HepG2 (cell line): ENCODE measurements around the gene S100A12. TPM values are rescaled to one million over a fixed set of nuclear protein-coding genes. Genes with fewer than 3 reads are reported as not detected.

Experiments
- RFX1 ChIP-seq: fragments of 450-650 bp; IDR thresholded peaks from 2 replicates; pipeline ENCODE4 v1.6.1; 2017
- ZBTB3 ChIP-seq: sonication (generic); formaldehyde crosslinking; IDR thresholded peaks from 2 replicates; pipeline ENCODE4 v1.4.0; 2020; ENCODE audit warnings: low read depth, mild to moderate bottlenecking, moderate library complexity, missing genetic modification reagents, borderline replicate concordance
- ZBTB40 ChIP-seq, 2 experiments: fragments of 450-650 bp in 1 of 2; sonication (generic) in 1 of 2; formaldehyde crosslinking in 1 of 2; IDR thresholded peaks; 2 replicates each; pipeline versions ENCODE4 v1.6.1 to v1.8.0; 2016 to 2022; ENCODE audit warnings: antibody characterized with exemption in 1 of 2, mild to moderate bottlenecking in 1 of 2, missing genetic modification reagents in 1 of 2
- ZNF362 ChIP-seq: sonication (generic); formaldehyde crosslinking; IDR thresholded peaks from 2 replicates; pipeline ENCODE4 v1.4.0; 2020; ENCODE audit warnings: missing genetic modification reagents, mild to moderate bottlenecking, borderline replicate concordance
- polyA plus RNA-seq, 8 experiments: library from polyadenylated mRNA; depleted of rRNA in 3 of 8; stranded (reverse) in 7 of 8; unstranded in 1 of 8; fragments of >200 nt; fragmentation: Illumina TruSeq in 4 of 8; extraction: Trizol in 4 of 8; gene quantifications; 2 replicates each; pipeline versions ENCODE4 v1.2.1 to v1.2.3, GENCODE V29; 2011 to 2016; ENCODE audit warnings: low read depth in 4 of 8, missing spikeins in 1 of 8, mixed read lengths in 1 of 8; ENCODE audit not compliant: insufficient read depth in 1 of 8
- total RNA-seq, 5 experiments: library from RNA; depleted of rRNA; stranded (reverse); fragments of >200 nt; fragmentation: Illumina TruSeq; extraction: Trizol; gene quantifications; 2 replicates each; pipeline ENCODE4 v1.2.3, GENCODE V29; 2016; ENCODE audit warnings: low read depth in 1 of 5
- TF ChIP-seq, protein P1 (sequence below): sonication (generic); formaldehyde crosslinking; IDR thresholded peaks from 2 replicates; pipeline ENCODE4 v1.8.0; 2023; ENCODE audit warnings: mild to moderate bottlenecking, missing genetic modification reagents
- TF ChIP-seq, protein P2 (sequence below): sonication (generic); formaldehyde crosslinking; IDR thresholded peaks from 2 replicates; pipeline ENCODE4 v1.4.0; 2020; ENCODE audit warnings: missing genetic modification reagents

The S100A12 gene
- total and polyA plus RNA-seq, 2 of the 13 experiments (the other 11 are each of a cell fraction or from before 2014, with no cell fraction given) = not detected

DNA sequence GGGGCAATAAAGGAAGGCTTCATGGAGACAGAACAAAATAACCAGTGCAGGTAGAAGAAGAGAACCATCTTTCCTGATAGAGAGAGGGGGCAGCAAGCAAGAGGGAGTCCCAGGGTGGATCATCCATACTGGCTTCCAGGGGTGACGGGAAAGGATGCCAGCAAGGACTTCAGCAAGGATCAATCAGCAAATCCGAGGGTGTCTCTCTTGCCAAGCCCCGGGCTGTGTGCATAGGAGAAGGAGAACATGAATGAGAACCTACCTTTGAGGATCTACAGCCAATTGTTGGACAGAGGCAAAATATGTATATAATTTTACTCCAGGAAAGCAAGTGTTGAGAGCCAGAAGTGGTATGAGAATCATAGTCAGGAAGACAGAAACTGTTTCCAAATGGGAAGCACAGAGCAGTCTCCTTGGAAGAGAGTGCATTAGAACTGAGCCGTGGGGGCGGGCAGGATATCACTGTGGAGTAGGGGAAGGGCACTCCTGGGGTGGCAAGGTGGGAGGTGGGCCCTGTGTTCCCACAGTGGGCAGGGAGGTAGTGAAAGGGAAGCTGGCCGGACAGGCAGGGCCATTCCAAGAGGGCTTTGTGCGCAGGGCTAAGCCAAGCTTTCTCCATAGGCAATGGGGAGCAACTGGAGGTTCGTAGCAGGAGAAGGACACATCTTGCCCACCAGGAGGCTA, 18.9 kb downstream of the S100A12 start (continued):
- TF ChIP-seq, protein P1, sequence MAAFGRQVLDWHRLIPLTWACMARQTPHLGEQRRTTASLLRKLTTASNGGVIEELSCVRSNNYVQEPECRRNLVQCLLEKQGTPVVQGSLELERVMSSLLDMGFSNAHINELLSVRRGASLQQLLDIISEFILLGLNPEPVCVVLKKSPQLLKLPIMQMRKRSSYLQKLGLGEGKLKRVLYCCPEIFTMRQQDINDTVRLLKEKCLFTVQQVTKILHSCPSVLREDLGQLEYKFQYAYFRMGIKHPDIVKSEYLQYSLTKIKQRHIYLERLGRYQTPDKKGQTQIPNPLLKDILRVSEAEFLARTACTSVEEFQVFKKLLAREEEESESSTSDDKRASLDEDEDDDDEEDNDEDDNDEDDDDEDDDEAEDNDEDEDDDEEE (CRISPR knock-in tag) = no peak
- TF ChIP-seq ZNF362 (CRISPR knock-in tag) = no peak
- no peak for TF ChIP-seq RFX1
- no peak for TF ChIP-seq ZBTB40 (IDR thresholded peaks at IDR 0.05)
- no peak for TF ChIP-seq ZBTB40 (CRISPR knock-in tag; IDR thresholded peaks at IDR 0.05)
- TF ChIP-seq, protein P2, sequence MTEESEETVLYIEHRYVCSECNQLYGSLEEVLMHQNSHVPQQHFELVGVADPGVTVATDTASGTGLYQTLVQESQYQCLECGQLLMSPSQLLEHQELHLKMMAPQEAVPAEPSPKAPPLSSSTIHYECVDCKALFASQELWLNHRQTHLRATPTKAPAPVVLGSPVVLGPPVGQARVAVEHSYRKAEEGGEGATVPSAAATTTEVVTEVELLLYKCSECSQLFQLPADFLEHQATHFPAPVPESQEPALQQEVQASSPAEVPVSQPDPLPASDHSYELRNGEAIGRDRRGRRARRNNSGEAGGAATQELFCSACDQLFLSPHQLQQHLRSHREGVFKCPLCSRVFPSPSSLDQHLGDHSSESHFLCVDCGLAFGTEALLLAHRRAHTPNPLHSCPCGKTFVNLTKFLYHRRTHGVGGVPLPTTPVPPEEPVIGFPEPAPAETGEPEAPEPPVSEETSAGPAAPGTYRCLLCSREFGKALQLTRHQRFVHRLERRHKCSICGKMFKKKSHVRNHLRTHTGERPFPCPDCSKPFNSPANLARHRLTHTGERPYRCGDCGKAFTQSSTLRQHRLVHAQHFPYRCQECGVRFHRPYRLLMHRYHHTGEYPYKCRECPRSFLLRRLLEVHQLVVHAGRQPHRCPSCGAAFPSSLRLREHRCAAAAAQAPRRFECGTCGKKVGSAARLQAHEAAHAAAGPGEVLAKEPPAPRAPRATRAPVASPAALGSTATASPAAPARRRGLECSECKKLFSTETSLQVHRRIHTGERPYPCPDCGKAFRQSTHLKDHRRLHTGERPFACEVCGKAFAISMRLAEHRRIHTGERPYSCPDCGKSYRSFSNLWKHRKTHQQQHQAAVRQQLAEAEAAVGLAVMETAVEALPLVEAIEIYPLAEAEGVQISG (CRISPR knock-in tag) = no peak
- TF ChIP-seq ZBTB3 (CRISPR knock-in tag) = no peak
- TF ChIP-seq, all 625 proteins: peak for 0
